HepG2 (cell line): ENCODE results near the gene MED12L. TPM values are rescaled to one million over a fixed set of nuclear protein-coding genes. Genes with fewer than 3 reads are reported as not detected.

ENCODE experiments used
- ATAC-seq: fragments of 200-7000 bp; cut with Tn5 transposase; 3 replicates; pipeline ENCODE4 v1.9.1; 2020; ENCODE audit warnings: mild to moderate bottlenecking, moderate library complexity
- BruUV-seq: library from RNA; stranded (reverse); fragments of 400-500 nt; replicated peaks from 2 replicates; lab custom pipeline; 2021; lab: Mats Ljungman, UMichigan
- CTCF ChIA-PET: fragments of 300-600 bp; formaldehyde crosslinking; extraction: SDS; loops from one replicate; lab custom pipeline; 2021; ENCODE audit warnings: low total read pairs, inconsistent platforms, low intra/inter-chr PET ratio; lab: Yijun Ruan, JAX
- POLR2A ChIA-PET: fragments of 350-600 bp; sonication (Branson Sonifier 250); formaldehyde crosslinking; loops from one replicate; lab custom pipeline; 2020; ENCODE audit warnings: antibody characterized with exemption, inconsistent platforms; lab: Yijun Ruan, JAX
- DNase-seq: peaks from one replicate; pipeline ENCODE4 v3.0.0-alpha.2; 2015; ENCODE audit warnings: low spot score
- FAIRE-seq: peaks from 3 replicates; lab custom pipeline; 2011; peaks lifted over from hg19 to GRCh38; lab: Jason Lieb, UNC
- H2AFZ ChIP-seq: one replicate; pipeline ENCODE4 v1.6.1; 2011; ENCODE audit warnings: low read length, inconsistent platforms
- H3K27ac ChIP-seq: fragments of 300-600 bp; 3 replicates; pipeline ENCODE4 v1.8.0; 2011; ENCODE audit warnings: mixed run types, mild to moderate bottlenecking, mixed read lengths, low read length, inconsistent platforms; ENCODE audit not compliant: insufficient read depth; ENCODE audit errors: extremely low read length
- H3K27me3 ChIP-seq, 2 experiments: fragments of 200-600 bp in 1 of 2; 2 replicates in 1 of 2; 3 replicates in 1 of 2; pipeline versions ENCODE4 v1.6.0 to v1.8.0; 2011; ENCODE audit warnings: low read length in 2 of 2, mild to moderate bottlenecking in 2 of 2, moderate library complexity in 2 of 2, inconsistent platforms in 1 of 2; ENCODE audit not compliant: insufficient read depth in 2 of 2, control insufficient read depth in 1 of 2
- H3K36me3 ChIP-seq, 2 experiments: fragments of 200-600 bp in 1 of 2; replicated peaks in 1 of 2; 2 replicates in 1 of 2; 3 replicates in 1 of 2; pipeline versions ENCODE4 v1.5.1 to v1.8.0; 2011; ENCODE audit warnings: low read length in 2 of 2, inconsistent platforms in 1 of 2; ENCODE audit not compliant: insufficient read depth in 2 of 2, control insufficient read depth in 1 of 2
- H3K4me1 ChIP-seq: 2 replicates; pipeline ENCODE4 v1.5.1; 2012; ENCODE audit warnings: low read length, inconsistent platforms; ENCODE audit not compliant: insufficient read depth
- H3K4me2 ChIP-seq: 2 replicates; pipeline ENCODE4 v1.6.0; 2011; ENCODE audit warnings: low read depth, low read length, inconsistent platforms
- H3K4me3 ChIP-seq, 3 experiments: fragments of 200-600 bp in 1 of 3; sonication (generic), shearing (Covaris generic) in 1 of 3; replicated peaks in 1 of 3; 2 replicates each; pipeline ENCODE4 v1.5.1; 2011 to 2016; ENCODE audit warnings: low read length in 3 of 3, inconsistent platforms in 2 of 3, low read depth in 2 of 3, mild to moderate bottlenecking in 2 of 3, control low read depth in 1 of 3, mixed read lengths in 1 of 3; ENCODE audit not compliant: insufficient read depth in 1 of 3
- H3K79me2 ChIP-seq: one replicate; pipeline ENCODE4 v1.6.1; 2011; ENCODE audit warnings: low read length, inconsistent platforms; ENCODE audit not compliant: insufficient read depth
- H3K9ac ChIP-seq: 2 replicates; pipeline ENCODE4 v1.6.0; 2011; ENCODE audit warnings: mild to moderate bottlenecking, low read depth, low read length, inconsistent platforms; ENCODE audit not compliant: insufficient read depth
- H3K9me3 ChIP-seq: 2 replicates; pipeline ENCODE4 v1.5.1; 2012; ENCODE audit warnings: mild to moderate bottlenecking, low read length
- H4K20me1 ChIP-seq: 2 replicates; pipeline ENCODE4 v1.6.0; 2011; ENCODE audit warnings: inconsistent platforms, mild to moderate bottlenecking, low read length, moderate library complexity; ENCODE audit not compliant: insufficient read depth
- DMTF1 ChIP-seq: sonication (generic); formaldehyde crosslinking; IDR thresholded peaks from 2 replicates; pipeline ENCODE4 v1.4.0; 2020; ENCODE audit warnings: mild to moderate bottlenecking, missing genetic modification reagents
- GZF1 ChIP-seq: sonication (generic); formaldehyde crosslinking; IDR thresholded peaks from 2 replicates; pipeline ENCODE4 v1.5.1; 2020; ENCODE audit warnings: mild to moderate bottlenecking, missing genetic modification reagents
- KAT2B ChIP-seq: fragments of 150-350 bp; IDR thresholded peaks from 2 replicates; pipeline ENCODE4 v1.6.1; 2014; ENCODE audit warnings: low read depth, low read length, borderline replicate concordance
- KAT8 ChIP-seq: IDR thresholded peaks from 2 replicates; pipeline ENCODE4 v1.6.1; 2016; ENCODE audit warnings: missing genetic modification reagents, missing compliant biosample characterization
- KLF6 ChIP-seq: IDR thresholded peaks from 2 replicates; pipeline ENCODE4 v1.8.0; 2016; ENCODE audit warnings: missing biosample characterization, missing genetic modification reagents
- MAF1 ChIP-seq: sonication (generic); formaldehyde crosslinking; IDR thresholded peaks from 2 replicates; pipeline ENCODE4 v1.5.0; 2020; ENCODE audit warnings: missing genetic modification reagents, borderline replicate concordance
- MED13 ChIP-seq: sonication (generic); formaldehyde crosslinking; IDR thresholded peaks from 2 replicates; pipeline ENCODE4 v1.5.0; 2020; ENCODE audit warnings: missing genetic modification reagents
- MLLT10 ChIP-seq: sonication (generic); formaldehyde crosslinking; IDR thresholded peaks from 2 replicates; pipeline ENCODE4 v1.4.0; 2020; ENCODE audit warnings: missing genetic modification reagents
- PLRG1 ChIP-seq: fragments of 450-650 bp; conservative IDR thresholded peaks from 2 replicates; pipeline ENCODE4 v1.6.1; 2016
- PPARG ChIP-seq: conservative IDR thresholded peaks from 2 replicates; pipeline ENCODE4 v1.6.1; 2016; ENCODE audit warnings: missing biosample characterization, missing genetic modification reagents
- TRIM24 ChIP-seq: sonication (generic); formaldehyde crosslinking; IDR thresholded peaks from 2 replicates; pipeline ENCODE4 v1.8.0; 2022; ENCODE audit warnings: mild to moderate bottlenecking, missing genetic modification reagents
- ZNF136 ChIP-seq: sonication (generic); formaldehyde crosslinking; IDR thresholded peaks from 2 replicates; pipeline ENCODE4 v1.8.1; 2022; ENCODE audit warnings: low read depth, mild to moderate bottlenecking, moderate library complexity, missing genetic modification reagents
- WGBS: methylation state at CpG from one replicate; pipeline ENCODE4 v1.1.6; 2017; ENCODE audit warnings: low lambda C conversion rate; 5-methylcytosine and 5-hydroxymethylcytosine counted together
- in situ Hi-C: cut with HindIII; loops from 2 replicates; pipeline ENCODE4 v1.10.0; 2017; ENCODE audit warnings: low pct_unique_long_range_greater_than_20kb; ENCODE audit not compliant: extremely low pct_ligation_motif_present
- intact Hi-C: fragments of 100-400 bp; cut with micrococcal nuclease; formaldehyde crosslinking; loops from one replicate; pipeline ENCODE4 v1.10.0; 2022; ENCODE audit not compliant: unreplicated experiment
- polyA plus RNA-seq, 8 experiments: library from polyadenylated mRNA; depleted of rRNA in 3 of 8; stranded (reverse) in 7 of 8; unstranded in 1 of 8; fragments of >200 nt; fragmentation: Illumina TruSeq in 4 of 8; extraction: Trizol in 4 of 8; gene quantifications; 2 replicates each; pipeline versions ENCODE4 v1.2.1 to v1.2.3, GENCODE V29; 2011 to 2016; ENCODE audit warnings: low read depth in 4 of 8, missing spikeins in 1 of 8, mixed read lengths in 1 of 8; ENCODE audit not compliant: insufficient read depth in 1 of 8
- total RNA-seq, 5 experiments: library from RNA; depleted of rRNA; stranded (reverse); fragments of >200 nt; fragmentation: Illumina TruSeq; extraction: Trizol; gene quantifications; 2 replicates each; pipeline ENCODE4 v1.2.3, GENCODE V29; 2016; ENCODE audit warnings: low read depth in 1 of 5
- TF ChIP-seq, protein P1 (sequence below): sonication (generic); formaldehyde crosslinking; IDR thresholded peaks from 2 replicates; pipeline ENCODE4 v1.4.0; 2020; ENCODE audit warnings: missing genetic modification reagents

MED12L gene
- total and polyA plus RNA-seq, 2 of the 13 experiments (the other 11 are each of a cell fraction or from before 2014, with no cell fraction given): 0.07 to 0.64 TPM

DNA sequence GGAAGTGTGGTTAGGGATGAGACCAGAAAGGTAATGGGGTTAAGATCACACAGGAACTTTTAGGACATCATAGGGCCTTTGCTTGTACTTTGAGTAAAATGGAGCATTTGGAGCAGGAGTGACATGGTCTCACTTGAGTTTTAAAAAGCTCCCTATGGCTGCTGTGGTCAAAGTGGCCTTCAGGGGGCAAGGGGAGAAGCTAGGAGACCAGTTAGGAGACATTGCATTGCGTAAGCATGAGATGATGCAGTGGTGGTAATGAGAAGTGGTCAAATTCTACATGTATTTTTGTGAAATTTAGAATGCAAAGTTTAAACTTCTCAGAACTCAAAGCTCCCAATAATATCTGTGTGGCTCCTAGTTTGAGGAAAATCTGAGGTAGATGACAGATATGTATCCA lies 27.9 kb downstream of the MED12L start:
- H3K9me3 ChIP-seq: no peaks in the 10 kb centered on the region
- H4K20me1 ChIP-seq: no peaks in the 10 kb centered on the region
- H3K36me3 ChIP-seq: no peaks in the 10 kb centered on the region
- 6% methylated on average over 1 of the region's 1 CpG for WGBS
- ATAC-seq (no peak), DNase-seq (no peak), FAIRE-seq (no peak)
- H3K27me3 ChIP-seq: no peaks in the 10 kb centered on the region; a peak in 1 of 5 replicates
- H3K4me3 ChIP-seq: no peak overlapping the region
- no TSS peak for BruUV-seq
- H3K4me2 ChIP-seq: no peak overlapping the region
- in situ Hi-C loops: no loop called here
- intact Hi-C loops: no loop called here
- no peak overlapping the region for H3K27ac ChIP-seq
- ChIA-PET CTCF (no interaction called here), POLR2A (no interaction called here)
- H3K79me2 ChIP-seq: no peaks in the 10 kb centered on the region
- H3K9ac ChIP-seq: no peak overlapping the region
- H2AFZ ChIP-seq: no peak overlapping the region
- peaks cover 11% of the 10 kb centered on the region; the same call in 1 of the 2 replicates for H3K4me1 ChIP-seq
- TF ChIP-seq TRIM24 (CRISPR knock-in tag) (no peak), KLF6 (CRISPR knock-in tag) (no peak)

DNA sequence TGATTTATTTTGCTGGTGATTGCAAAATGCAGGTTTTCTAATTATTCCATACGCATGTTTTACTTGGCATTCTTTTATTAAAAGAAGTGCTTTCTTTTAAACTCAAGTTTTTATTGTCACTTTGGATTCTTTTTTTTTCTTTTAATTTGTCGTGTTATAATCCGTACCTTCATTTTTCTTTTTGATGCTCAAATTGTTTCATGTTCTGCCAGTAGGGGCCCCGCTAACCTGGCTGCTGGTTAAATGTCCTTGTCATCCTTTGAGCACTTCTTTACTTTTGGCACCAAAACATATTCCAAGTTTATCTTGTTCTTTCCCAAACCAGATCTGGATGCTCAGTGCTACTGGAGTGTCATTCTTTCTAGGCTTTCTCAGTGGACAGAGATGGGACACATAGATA lies 31.6 kb downstream of the MED12L start:
- Histone ChIP-seq H3K4me1 (no peaks in the 10 kb centered on the region), H3K27me3 (no peaks in the 10 kb centered on the region; a peak in 1 of 5 replicates), H3K4me3 (no peak overlapping the region), H3K9me3 (no peaks in the 10 kb centered on the region), H3K4me2 (no peak overlapping the region), H4K20me1 (no peaks in the 10 kb centered on the region), H3K9ac (no peak overlapping the region), H3K27ac (no peak overlapping the region), H3K36me3 (no peaks in the 10 kb centered on the region), H3K79me2 (no peaks in the 10 kb centered on the region), H2AFZ (no peak overlapping the region)
- no peak for ATAC-seq
- FAIRE-seq: no peak
- ChIA-PET POLR2A (no interaction called here), CTCF (no interaction called here)
- 53% methylated on average over 4 of the region's 4 CpGs for WGBS
- BruUV-seq: no TSS peak
- intact Hi-C loops: no loop called here
- DNase-seq: no peak
- in situ Hi-C loops: no loop called here
- no peak for TF ChIP-seq DMTF1 (CRISPR knock-in tag)
- TF ChIP-seq, protein P1, sequence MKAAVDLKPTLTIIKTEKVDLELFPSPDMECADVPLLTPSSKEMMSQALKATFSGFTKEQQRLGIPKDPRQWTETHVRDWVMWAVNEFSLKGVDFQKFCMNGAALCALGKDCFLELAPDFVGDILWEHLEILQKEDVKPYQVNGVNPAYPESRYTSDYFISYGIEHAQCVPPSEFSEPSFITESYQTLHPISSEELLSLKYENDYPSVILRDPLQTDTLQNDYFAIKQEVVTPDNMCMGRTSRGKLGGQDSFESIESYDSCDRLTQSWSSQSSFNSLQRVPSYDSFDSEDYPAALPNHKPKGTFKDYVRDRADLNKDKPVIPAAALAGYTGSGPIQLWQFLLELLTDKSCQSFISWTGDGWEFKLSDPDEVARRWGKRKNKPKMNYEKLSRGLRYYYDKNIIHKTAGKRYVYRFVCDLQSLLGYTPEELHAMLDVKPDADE (CRISPR knock-in tag): no peak
- TF ChIP-seq MLLT10 (CRISPR knock-in tag): no peak
- no peak for TF ChIP-seq KAT8 (CRISPR knock-in tag)
- TF ChIP-seq PLRG1: no peak
- no peak for TF ChIP-seq MED13 (CRISPR knock-in tag)
- no peak for TF ChIP-seq GZF1 (CRISPR knock-in tag)
- TF ChIP-seq ZNF136 (CRISPR knock-in tag): no peak
- no peak for TF ChIP-seq MAF1
- TF ChIP-seq PPARG (CRISPR knock-in tag): no peak
- no peak for TF ChIP-seq KAT2B
